ENCODE data around the gene CARMIL1.
"Not testable (repeated sequence)": the region's sequence is repeated elsewhere in the genome, so short reads cannot be mapped to it uniquely, and the experiment has no call there.

The CARMIL1 gene

GRCh38 chr6:25537349-25538018, 258.3 kb downstream of the CARMIL1 start:
- DNase-seq = no peak

DNA sequence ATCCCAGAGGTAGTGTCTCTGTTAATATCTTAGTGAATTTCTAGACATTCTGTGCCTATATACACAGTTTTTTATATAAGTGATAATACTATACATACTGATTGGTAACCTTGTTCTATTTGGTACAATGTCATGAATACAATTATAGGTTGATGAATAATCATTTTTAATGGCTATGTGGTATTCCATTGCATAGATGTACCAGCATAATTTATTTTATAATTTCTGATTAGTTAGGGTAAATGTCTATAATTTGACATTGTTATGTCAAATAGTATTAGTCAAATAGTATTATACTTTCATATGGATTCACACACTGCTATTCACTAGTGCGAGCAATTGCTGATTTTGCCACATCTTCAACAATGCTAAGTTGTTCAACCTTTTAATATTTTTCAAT, 262.1 kb downstream of the CARMIL1 start:
- no peak for DNase-seq

DNA sequence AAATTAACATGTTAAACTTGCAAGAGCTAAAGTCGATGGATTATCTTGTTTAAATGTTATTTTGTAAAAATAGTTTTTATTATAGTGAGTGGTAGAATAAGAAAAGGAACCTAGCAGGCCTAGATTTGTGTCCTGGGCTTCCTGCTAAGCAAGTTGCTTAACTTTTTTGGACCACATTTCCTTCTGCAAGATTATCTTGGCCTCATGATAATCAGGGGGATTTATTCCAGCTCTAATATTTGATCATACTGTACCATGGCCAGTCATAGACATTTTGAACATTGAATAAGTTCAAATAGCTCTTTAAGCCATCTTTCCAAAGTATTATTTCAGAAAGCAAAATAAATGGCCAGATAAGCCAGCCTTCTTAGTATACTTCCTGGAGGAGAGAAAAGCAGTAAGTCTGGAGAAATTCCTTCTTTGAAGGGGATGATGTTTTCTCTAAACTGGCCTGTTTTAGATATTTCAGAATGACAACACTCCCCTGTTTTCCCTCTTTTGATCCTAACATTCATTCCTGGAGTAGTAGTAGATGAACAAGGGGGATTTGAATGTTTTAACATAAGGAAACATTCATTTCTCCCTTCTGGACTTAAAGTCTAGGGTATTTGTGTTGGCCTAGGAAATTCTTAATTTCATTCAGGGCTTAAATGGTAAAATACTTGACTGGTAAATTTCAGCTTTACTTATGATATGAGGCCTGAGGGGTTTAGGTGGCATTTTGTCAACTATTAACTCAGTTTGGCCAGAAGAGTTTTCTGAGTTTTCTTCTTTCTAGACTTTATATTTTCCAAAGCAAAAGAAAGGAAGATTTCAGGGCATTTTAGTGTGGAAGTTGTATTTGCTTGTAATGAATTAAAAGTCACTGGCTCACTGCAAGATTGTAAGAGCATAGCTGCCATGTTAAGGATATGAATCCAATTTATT, 264.1 kb downstream of the CARMIL1 start:
- no peak for DNase-seq

GRCh38 chr6:25544833-25545232, 265.7 kb downstream of the CARMIL1 start:
- no peak for DNase-seq

DNA sequence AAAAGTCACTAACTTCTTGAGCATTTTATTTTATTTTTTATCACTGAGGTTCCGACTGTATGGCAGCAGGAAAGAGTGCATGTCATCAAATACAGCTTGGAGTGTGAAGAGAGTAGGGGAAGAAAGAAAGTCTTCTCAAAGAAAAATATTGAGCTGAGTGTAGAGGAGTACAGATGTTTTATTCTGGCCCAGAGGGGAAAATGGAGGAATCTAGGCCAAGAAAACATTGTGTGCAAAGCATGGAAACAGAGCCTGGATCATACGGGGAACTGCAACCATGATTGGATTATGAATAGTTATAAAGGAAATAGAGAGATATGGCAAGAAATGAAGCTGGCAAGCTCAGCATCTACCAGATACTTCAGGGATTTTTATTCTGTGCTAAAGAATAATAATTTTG, 268.6 kb downstream of the CARMIL1 start:
- no peak for DNase-seq

- no peak for DNase-seq
These were observed 269.3 kb downstream of the CARMIL1 start for GRCh38 chr6:25548451-25548850.

- DNase-seq = no peak
These were observed 271.5 kb downstream of the CARMIL1 start for GRCh38 chr6:25550631-25551030.

DNA sequence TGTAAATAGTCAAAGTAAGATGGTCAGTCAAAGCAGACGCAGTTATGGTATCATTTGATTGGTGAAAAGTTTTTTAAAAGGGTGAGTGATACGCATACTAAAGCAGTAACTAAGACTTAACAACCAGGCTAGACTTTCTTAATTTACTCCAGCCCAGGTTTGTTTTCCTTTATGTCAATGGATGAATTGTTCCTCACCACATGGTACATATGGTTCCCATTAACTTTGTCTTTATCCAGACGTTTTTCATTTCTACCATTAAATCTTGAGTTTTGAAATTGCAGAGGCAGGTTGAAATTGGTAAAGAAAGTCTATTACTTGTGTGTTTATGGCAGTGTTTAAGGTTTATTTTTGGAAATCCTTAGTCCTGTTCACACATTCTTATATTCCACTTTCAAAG, 274.3 kb downstream of the CARMIL1 start:
- no peak for DNase-seq

GRCh38 chr6:25555188-25555587, 276.0 kb downstream of the CARMIL1 start:
- no peak for DNase-seq

DNA sequence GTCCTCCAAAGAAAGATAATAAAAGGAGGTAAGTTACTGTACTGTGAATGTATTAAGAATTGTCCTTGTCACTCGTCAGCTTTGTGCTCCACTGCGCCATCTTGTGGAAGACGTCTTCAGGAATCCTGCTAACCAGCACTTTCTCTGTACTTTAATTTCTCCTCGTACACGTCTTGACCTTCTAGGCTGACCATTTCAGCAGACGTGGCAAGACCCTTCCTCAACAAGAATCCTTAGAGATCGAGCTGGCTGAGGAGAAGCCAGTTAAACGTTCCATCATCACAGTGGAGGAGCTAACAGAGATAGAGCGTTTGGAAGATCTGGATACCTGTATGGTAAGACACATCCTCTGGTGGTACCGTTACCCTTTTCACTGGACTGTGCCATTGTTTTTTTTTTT, 277.3 kb downstream of the CARMIL1 start:
- DNase-seq = peak; percentile 86

DNA sequence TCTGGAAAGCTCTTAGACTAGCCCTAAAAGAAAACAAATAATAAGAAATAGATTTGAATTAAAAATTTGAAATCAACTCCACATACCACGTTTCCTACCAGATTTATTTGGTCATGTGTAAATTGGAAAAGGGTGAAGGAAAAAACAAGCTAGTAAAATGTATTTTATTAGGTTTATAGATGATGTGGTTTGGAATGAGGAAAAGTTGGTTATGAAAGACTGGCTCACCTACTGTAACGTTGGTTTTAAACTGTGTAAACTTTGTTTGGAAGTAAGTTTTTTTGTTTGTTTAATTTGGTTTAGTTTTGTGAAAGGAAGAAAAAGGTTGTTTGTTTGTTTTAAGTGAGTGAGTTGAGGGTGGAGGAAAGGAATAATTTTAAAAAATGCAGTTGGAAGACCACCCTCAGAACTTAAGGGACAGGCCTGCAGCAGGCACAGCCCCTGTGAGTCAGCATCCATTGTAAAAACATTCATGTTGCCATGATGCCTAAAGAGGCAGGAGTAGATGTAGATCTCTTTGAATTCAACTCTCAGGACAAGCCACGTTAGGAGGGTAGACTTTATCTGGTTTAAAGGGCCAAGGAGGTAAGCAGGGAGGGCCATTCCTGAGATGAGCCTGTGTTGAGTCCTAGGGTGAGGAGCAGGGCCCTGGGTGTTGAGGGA, 279.1 kb downstream of the CARMIL1 start:
- no peak for DNase-seq

DNA sequence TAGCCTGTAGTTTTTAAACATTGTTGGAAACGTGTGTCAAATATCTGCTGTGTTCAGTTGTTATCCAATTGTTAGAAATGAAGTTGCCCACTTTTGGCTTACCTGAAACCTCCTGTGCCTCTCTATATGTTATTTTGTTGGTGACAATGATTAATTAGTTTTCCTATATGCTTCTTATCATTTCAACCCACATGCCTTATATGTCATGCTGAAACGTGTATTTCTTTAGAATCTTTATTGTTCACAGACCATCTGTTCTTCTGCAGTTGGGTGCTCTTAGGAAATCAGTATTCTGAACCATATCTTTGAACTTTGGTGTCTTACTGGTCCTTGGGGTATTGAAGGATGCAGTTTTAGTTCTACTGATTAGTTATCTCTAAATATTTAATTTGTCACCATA, 281.7 kb downstream of the CARMIL1 start:
- DNase-seq = no peak

GRCh38 chr6:25564943-25565342, 285.8 kb downstream of the CARMIL1 start:
- no peak for DNase-seq

DNA sequence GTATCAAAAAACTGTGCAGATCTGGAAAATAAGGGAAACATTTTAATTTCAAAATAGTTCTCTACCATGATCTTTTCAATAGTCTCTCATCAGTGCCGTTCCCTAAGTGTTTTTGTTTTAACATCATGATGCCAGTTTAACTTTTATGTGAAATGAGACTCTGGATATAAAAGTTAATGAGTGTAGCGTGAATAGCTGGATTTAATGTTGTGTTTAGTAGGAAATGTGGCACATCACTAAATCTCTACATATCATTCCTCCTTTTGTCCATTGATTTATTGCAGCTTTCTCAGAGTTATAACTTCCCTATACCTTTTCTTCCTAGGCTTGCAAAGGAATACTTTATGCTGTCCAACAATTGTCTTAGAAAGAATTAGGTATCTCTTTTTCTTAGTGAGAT, 291.4 kb downstream of the CARMIL1 start:
- DNase-seq = no peak

DNA sequence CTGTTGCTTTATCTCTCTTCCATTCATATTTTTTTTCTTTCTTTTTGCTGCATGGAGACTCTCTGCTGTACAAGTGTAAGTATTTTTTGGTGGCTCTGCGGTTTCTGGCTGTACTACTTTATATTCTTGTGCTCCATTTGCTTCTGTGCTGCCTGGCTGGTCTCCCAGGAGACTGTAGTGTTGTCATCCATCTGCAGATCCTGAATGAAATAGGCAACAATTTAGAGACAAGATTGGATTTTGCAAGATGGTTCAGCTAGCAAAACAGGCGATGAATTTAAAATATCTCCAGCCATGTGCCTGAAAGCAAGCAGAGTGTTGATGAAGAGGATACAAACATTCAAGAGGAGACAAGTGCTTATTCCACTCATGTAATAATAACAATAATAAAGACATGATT, 297.7 kb downstream of the CARMIL1 start:
- no peak for DNase-seq

- DNase-seq = no peak
These were observed 299.4 kb downstream of the CARMIL1 start for GRCh38 chr6:25578538-25578937.

- DNase-seq = no peak
These were observed 300.3 kb downstream of the CARMIL1 start for GRCh38 chr6:25579391-25579883.

GRCh38 chr6:25579902-25580495, 300.8 kb downstream of the CARMIL1 start:
- no peak for DNase-seq

GRCh38 chr6:25582101-25582500, 302.9 kb downstream of the CARMIL1 start:
- DNase-seq = no peak

- no peak for DNase-seq
These were observed 303.9 kb downstream of the CARMIL1 start for GRCh38 chr6:25583099-25583498.

- no peak for DNase-seq
These were observed 304.7 kb downstream of the CARMIL1 start for GRCh38 chr6:25583906-25584305.

- DNase-seq = no peak
These were observed 306.1 kb downstream of the CARMIL1 start for GRCh38 chr6:25585225-25585624.

DNA sequence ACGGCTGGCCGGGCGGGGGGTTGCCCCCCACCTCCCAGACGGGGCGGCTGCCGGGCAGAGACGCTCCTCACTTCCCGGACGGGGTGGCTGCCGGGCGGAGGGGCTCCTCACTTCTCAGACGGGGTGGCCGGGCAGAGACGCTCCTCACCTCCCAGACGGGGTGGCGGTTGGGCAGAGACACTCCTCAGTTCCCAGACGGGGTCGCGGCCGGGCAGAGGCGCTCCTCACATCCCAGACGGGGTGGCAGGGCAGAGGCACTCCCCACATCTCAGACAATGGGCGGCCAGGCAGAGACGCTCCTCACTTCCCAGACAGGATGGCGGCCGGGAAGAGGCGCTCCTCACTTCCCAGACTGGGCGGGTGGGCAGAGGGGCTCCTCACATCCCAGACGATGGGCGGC, 306.9 kb downstream of the CARMIL1 start:
- DNase-seq = not testable (repeated sequence)

All from stimulated activated CD4-positive, alpha-beta T cell treated with anti-CD3 and anti-CD28 coated beads, Interleukin-2, amount 100 ng/mL, for 24 hours (primary cell).